ENCODE results near the gene ALAS1.

The ALAS1 gene

GRCh38 chr3:52221141-52221562 lies 23.2 kb downstream of the ALAS1 start:
- DNase-seq (ENCODE audit: low spot score): no peak

- DNase-seq (ENCODE audit: low spot score): no peak
These were observed 23.8 kb downstream of the ALAS1 start for GRCh38 chr3:52221563-52222318.

GRCh38 chr3:52222319-52223221 lies 24.6 kb downstream of the ALAS1 start:
- no peak for DNase-seq (ENCODE audit: low spot score)

GRCh38 chr3:52223449-52224408 lies 25.8 kb downstream of the ALAS1 start:
- no peak for DNase-seq (ENCODE audit: low spot score)

GRCh38 chr3:52225452-52226228 lies 27.7 kb downstream of the ALAS1 start, which contains the start of gene TLR9:
Gene TLR9, minus strand, starts transcription at chr3:52225645. Its CDS starts 116 bp downstream, at chr3:52225529.
- DNase-seq (ENCODE audit: low spot score): peak; percentile 92

GRCh38 chr3:52226229-52226817 lies 28.4 kb downstream of the ALAS1 start:
- DNase-seq (ENCODE audit: low spot score): peak; percentile 62

GRCh38 chr3:52227117-52227516 lies 29.2 kb downstream of the ALAS1 start:
- DNase-seq (ENCODE audit: low spot score): no peak

- no peak for DNase-seq (ENCODE audit: low spot score)
These were observed 29.8 kb downstream of the ALAS1 start for GRCh38 chr3:52227766-52228165.

GRCh38 chr3:52228266-52228665 lies 30.3 kb downstream of the ALAS1 start:
- DNase-seq (ENCODE audit: low spot score): no peak

- DNase-seq (ENCODE audit: low spot score): no peak
These were observed 30.9 kb downstream of the ALAS1 start for GRCh38 chr3:52228751-52229291.

GRCh38 chr3:52229656-52230055 lies 31.7 kb downstream of the ALAS1 start:
- DNase-seq (ENCODE audit: low spot score): no peak

GRCh38 chr3:52230461-52230860 lies 32.5 kb downstream of the ALAS1 start:
- DNase-seq (ENCODE audit: low spot score): no peak

- DNase-seq (ENCODE audit: low spot score): no peak
These were observed 33.0 kb downstream of the ALAS1 start for GRCh38 chr3:52230889-52231499.

- peak; percentile 69 for DNase-seq (ENCODE audit: low spot score)
These were observed 33.7 kb downstream of the ALAS1 start for GRCh38 chr3:52231502-52232278.

GRCh38 chr3:52232279-52233107 lies 34.5 kb downstream of the ALAS1 start:
- DNase-seq (ENCODE audit: low spot score): no peak

- DNase-seq (ENCODE audit: low spot score): no peak
These were observed 35.2 kb downstream of the ALAS1 start for GRCh38 chr3:52233108-52233591.

GRCh38 chr3:52233968-52234367 lies 36.0 kb downstream of the ALAS1 start:
- DNase-seq (ENCODE audit: low spot score): no peak

Data from NAMALWA (cell line).